Measurements from ENCODE around the gene QPRT.
"Not testable (repeated sequence)": the region's sequence is repeated elsewhere in the genome, so short reads cannot be mapped to it uniquely, and the experiment has no call there.

The QPRT gene

DNA sequence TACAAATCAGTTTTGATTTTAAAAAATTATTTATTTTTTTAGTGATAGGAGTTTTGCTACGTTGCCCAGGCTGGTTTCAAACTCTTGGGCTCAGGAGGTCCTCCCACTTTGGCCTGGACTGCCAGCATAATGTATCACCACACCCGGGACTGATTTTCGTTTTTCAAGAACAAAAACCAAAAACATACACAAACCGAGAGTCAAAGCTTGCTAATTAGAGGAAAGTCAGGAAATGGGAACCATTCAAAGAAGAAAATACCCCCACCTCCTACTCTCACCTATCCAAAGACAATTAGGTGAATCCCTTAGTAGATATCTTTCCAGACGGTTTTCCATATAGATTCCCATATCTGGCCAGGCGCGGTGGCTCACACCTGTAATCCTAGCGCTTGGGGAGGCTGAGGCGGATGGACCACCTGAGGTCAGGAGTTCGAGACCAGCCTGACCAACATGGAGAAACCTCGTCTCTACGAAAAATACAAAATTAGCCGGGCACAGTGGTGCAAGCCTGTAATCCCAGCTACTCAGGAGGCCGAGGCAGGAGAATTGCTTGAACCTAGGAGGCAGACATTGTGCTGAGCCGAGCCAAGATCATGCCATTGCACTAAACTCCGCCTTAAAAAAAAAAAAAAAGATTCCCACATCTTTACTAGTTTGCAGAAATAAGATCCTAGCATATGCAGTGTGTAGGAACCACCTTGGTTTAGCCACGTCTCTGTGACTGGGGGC, 16.8 kb upstream of the QPRT start:
- H3K9me3 ChIP-seq (ENCODE audit: control insufficient read depth in 2 of 2, low read length in 2 of 2) = no peaks in the 10 kb centered on the region
- peak overlapping the region in 1 of 2 donors; percentile 52 for H3K4me3 ChIP-seq (ENCODE audit: low read length in 2 of 2)
- peak overlapping the region in 1 of 2 donors; percentile 14 for H3K9ac ChIP-seq (ENCODE audit: low read depth in 1 of 2, low read length in 2 of 2)
- peak overlapping the region in 1 of 2 donors; percentile 48 for H3K27ac ChIP-seq (ENCODE audit: low read depth in 2 of 2, low read length in 2 of 2)
- H3K27me3 ChIP-seq (ENCODE audit: control insufficient read depth in 2 of 2, insufficient read depth in 2 of 2, low read length in 2 of 2) = no peaks in the 10 kb centered on the region
- no peaks in the 10 kb centered on the region for H3K36me3 ChIP-seq (ENCODE audit: control insufficient read depth in 2 of 2, insufficient read depth in 2 of 2, low read length in 2 of 2)
- H3K4me1 ChIP-seq (ENCODE audit: control insufficient read depth in 2 of 2, insufficient read depth in 2 of 2, low read length in 2 of 2) = peaks cover 3 to 8% of the 10 kb centered on the region in 2 donors

DNA sequence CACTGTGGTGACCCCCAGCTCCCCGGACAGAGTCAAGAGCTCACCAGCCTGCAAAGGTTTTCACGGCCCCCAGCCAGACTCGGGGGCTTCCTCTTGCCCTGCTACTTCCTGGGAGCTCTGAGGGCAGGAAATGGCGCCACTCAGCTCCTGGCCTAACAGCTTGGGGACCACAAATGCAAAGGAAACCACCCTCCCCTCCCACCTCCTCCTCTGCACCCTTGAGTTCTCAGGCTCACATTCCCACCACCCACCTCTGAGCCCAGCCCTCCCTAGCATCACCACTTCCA, 16.3 kb upstream of the QPRT start:
- H3K9me3 ChIP-seq (ENCODE audit: control insufficient read depth in 2 of 2, low read length in 2 of 2) = no peaks in the 10 kb centered on the region
- H3K27me3 ChIP-seq (ENCODE audit: control insufficient read depth in 2 of 2, insufficient read depth in 2 of 2, low read length in 2 of 2) = no peaks in the 10 kb centered on the region
- H3K9ac ChIP-seq (ENCODE audit: low read depth in 1 of 2, low read length in 2 of 2) = peak overlapping the region in 1 of 2 donors; percentile 14
- peak overlapping the region in 1 of 2 donors; percentile 48 for H3K27ac ChIP-seq (ENCODE audit: low read depth in 2 of 2, low read length in 2 of 2)
- no peaks in the 10 kb centered on the region for H3K36me3 ChIP-seq (ENCODE audit: control insufficient read depth in 2 of 2, insufficient read depth in 2 of 2, low read length in 2 of 2)
- peaks cover 3 to 8% of the 10 kb centered on the region in 2 donors for H3K4me1 ChIP-seq (ENCODE audit: control insufficient read depth in 2 of 2, insufficient read depth in 2 of 2, low read length in 2 of 2)
- H3K4me3 ChIP-seq (ENCODE audit: low read length in 2 of 2) = peak overlapping the region in 1 of 2 donors; percentile 52

GRCh38 chr16:29663016-29663806, 15.8 kb upstream of the QPRT start, which contains the start of gene SPN:
Gene SPN (plus strand): TSS chr16:29663247. CDS start chr16:29663729, 482 bp downstream.
- H3K27me3 ChIP-seq (ENCODE audit: control insufficient read depth in 2 of 2, insufficient read depth in 2 of 2, low read length in 2 of 2) = no peaks in the 10 kb centered on the region
- peak within 1 kb of the TSS; percentile 37 to 74 for H3K4me3 ChIP-seq (ENCODE audit: low read length in 2 of 2)
- no peaks in the 10 kb centered on the region for H3K36me3 ChIP-seq (ENCODE audit: control insufficient read depth in 2 of 2, insufficient read depth in 2 of 2, low read length in 2 of 2)
- peak within 1 kb of the TSS; percentile 7 to 72 for H3K27ac ChIP-seq (ENCODE audit: low read depth in 2 of 2, low read length in 2 of 2)
- peaks cover 3 to 8% of the 10 kb centered on the region in 2 donors for H3K4me1 ChIP-seq (ENCODE audit: control insufficient read depth in 2 of 2, insufficient read depth in 2 of 2, low read length in 2 of 2)
- no peaks in the 10 kb centered on the region for H3K9me3 ChIP-seq (ENCODE audit: control insufficient read depth in 2 of 2, low read length in 2 of 2)
- H3K9ac ChIP-seq (ENCODE audit: low read depth in 1 of 2, low read length in 2 of 2) = peak within 1 kb of the TSS; percentile 20 to 43

- H3K9me3 ChIP-seq (ENCODE audit: control insufficient read depth in 2 of 2, low read length in 2 of 2) = no peaks in the 10 kb centered on the region
- peak overlapping the region in 1 of 2 donors; percentile 20 for H3K9ac ChIP-seq (ENCODE audit: low read depth in 1 of 2, low read length in 2 of 2)
- peaks cover 3 to 8% of the 10 kb centered on the region in 2 donors for H3K4me1 ChIP-seq (ENCODE audit: control insufficient read depth in 2 of 2, insufficient read depth in 2 of 2, low read length in 2 of 2)
- no peaks in the 10 kb centered on the region for H3K36me3 ChIP-seq (ENCODE audit: control insufficient read depth in 2 of 2, insufficient read depth in 2 of 2, low read length in 2 of 2)
- H3K27ac ChIP-seq (ENCODE audit: low read depth in 2 of 2, low read length in 2 of 2) = peak overlapping the region in 1 of 2 donors; percentile 72
- H3K27me3 ChIP-seq (ENCODE audit: control insufficient read depth in 2 of 2, insufficient read depth in 2 of 2, low read length in 2 of 2) = no peaks in the 10 kb centered on the region
- peak overlapping the region; percentile 2 to 74 for H3K4me3 ChIP-seq (ENCODE audit: low read length in 2 of 2)
Measured at GRCh38 chr16:29663807-29664090, 15.2 kb upstream of the QPRT start.

GRCh38 chr16:29664091-29664921, 14.7 kb upstream of the QPRT start:
- no peaks in the 10 kb centered on the region for H3K9me3 ChIP-seq (ENCODE audit: control insufficient read depth in 2 of 2, low read length in 2 of 2)
- H3K27me3 ChIP-seq (ENCODE audit: control insufficient read depth in 2 of 2, insufficient read depth in 2 of 2, low read length in 2 of 2) = no peaks in the 10 kb centered on the region
- H3K4me1 ChIP-seq (ENCODE audit: control insufficient read depth in 2 of 2, insufficient read depth in 2 of 2, low read length in 2 of 2) = peaks cover 3 to 8% of the 10 kb centered on the region in 2 donors
- peak overlapping the region; percentile 11 to 72 for H3K27ac ChIP-seq (ENCODE audit: low read depth in 2 of 2, low read length in 2 of 2)
- peak overlapping the region; percentile 2 to 74 for H3K4me3 ChIP-seq (ENCODE audit: low read length in 2 of 2)
- peak overlapping the region; percentile 20 to 29 for H3K9ac ChIP-seq (ENCODE audit: low read depth in 1 of 2, low read length in 2 of 2)
- H3K36me3 ChIP-seq (ENCODE audit: control insufficient read depth in 2 of 2, insufficient read depth in 2 of 2, low read length in 2 of 2) = no peaks in the 10 kb centered on the region

- Histone ChIP-seq H3K4me3 (ENCODE audit: low read length in 2 of 2) (peak overlapping the region in 1 of 2 donors; percentile 74), H3K9me3 (ENCODE audit: control insufficient read depth in 2 of 2, low read length in 2 of 2) (no peaks in the 10 kb centered on the region), H3K9ac (ENCODE audit: low read depth in 1 of 2, low read length in 2 of 2) (no peak overlapping the region), H3K36me3 (ENCODE audit: control insufficient read depth in 2 of 2, insufficient read depth in 2 of 2, low read length in 2 of 2) (no peaks in the 10 kb centered on the region), H3K27ac (ENCODE audit: low read depth in 2 of 2, low read length in 2 of 2) (no peak overlapping the region), H3K4me1 (ENCODE audit: control insufficient read depth in 2 of 2, insufficient read depth in 2 of 2, low read length in 2 of 2) (peaks cover 3 to 8% of the 10 kb centered on the region in 2 donors), H3K27me3 (ENCODE audit: control insufficient read depth in 2 of 2, insufficient read depth in 2 of 2, low read length in 2 of 2) (no peaks in the 10 kb centered on the region)
Measured at GRCh38 chr16:29665294-29666077, 13.5 kb upstream of the QPRT start.

DNA sequence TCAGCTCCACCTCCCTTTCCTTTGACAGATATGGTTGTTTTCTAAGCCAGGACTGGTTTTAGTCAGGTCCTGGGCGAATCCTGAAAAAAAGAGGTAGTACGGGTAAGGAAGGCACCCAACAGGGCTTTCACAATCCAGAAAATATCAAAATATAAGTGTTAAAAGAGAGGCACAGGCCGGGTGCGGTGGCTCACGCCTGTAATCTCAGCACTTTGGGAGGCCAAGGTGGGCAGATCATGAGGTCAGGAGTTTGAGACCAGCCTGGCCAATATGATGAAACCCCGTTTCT, 11.7 kb upstream of the QPRT start:
- not testable (repeated sequence) for H3K27me3 ChIP-seq (ENCODE audit: control insufficient read depth in 2 of 2, insufficient read depth in 2 of 2, low read length in 2 of 2); H3K9ac ChIP-seq (ENCODE audit: low read depth in 1 of 2, low read length in 2 of 2); H3K27ac ChIP-seq (ENCODE audit: low read depth in 2 of 2, low read length in 2 of 2); H3K36me3 ChIP-seq (ENCODE audit: control insufficient read depth in 2 of 2, insufficient read depth in 2 of 2, low read length in 2 of 2); H3K4me1 ChIP-seq (ENCODE audit: control insufficient read depth in 2 of 2, insufficient read depth in 2 of 2, low read length in 2 of 2); H3K4me3 ChIP-seq (ENCODE audit: low read length in 2 of 2); H3K9me3 ChIP-seq (ENCODE audit: control insufficient read depth in 2 of 2, low read length in 2 of 2)

GRCh38 chr16:29667755-29668154, 11.2 kb upstream of the QPRT start:
- no peaks in the 10 kb centered on the region for H3K27me3 ChIP-seq (ENCODE audit: control insufficient read depth in 2 of 2, insufficient read depth in 2 of 2, low read length in 2 of 2)
- peaks cover 3 to 8% of the 10 kb centered on the region in 2 donors for H3K4me1 ChIP-seq (ENCODE audit: control insufficient read depth in 2 of 2, insufficient read depth in 2 of 2, low read length in 2 of 2)
- H3K9me3 ChIP-seq (ENCODE audit: control insufficient read depth in 2 of 2, low read length in 2 of 2) = no peaks in the 10 kb centered on the region
- H3K9ac ChIP-seq (ENCODE audit: low read depth in 1 of 2, low read length in 2 of 2) = no peak overlapping the region
- no peaks in the 10 kb centered on the region for H3K36me3 ChIP-seq (ENCODE audit: control insufficient read depth in 2 of 2, insufficient read depth in 2 of 2, low read length in 2 of 2)
- H3K4me3 ChIP-seq (ENCODE audit: low read length in 2 of 2) = no peak overlapping the region
- H3K27ac ChIP-seq (ENCODE audit: low read depth in 2 of 2, low read length in 2 of 2) = no peak overlapping the region

DNA sequence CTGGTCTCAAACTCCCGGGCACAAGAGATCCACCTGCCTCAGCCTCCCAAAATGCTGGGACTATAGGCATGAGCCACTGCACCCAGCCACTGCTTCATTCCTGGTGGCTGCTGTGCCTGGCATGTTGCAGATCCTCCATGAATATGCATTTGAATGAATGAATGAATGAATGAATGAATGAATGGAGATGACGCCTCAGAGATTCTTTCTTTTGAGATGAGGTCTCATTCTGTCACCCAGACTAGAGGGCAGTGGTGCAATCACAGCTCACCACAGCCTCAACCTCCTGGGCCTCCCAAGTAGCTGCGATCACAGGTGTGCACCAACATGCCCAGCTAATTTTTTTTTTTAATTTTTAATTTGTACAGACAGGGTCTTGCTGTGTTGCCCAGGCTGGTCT, 10.7 kb upstream of the QPRT start:
- no peak overlapping the region for H3K27ac ChIP-seq (ENCODE audit: low read depth in 2 of 2, low read length in 2 of 2)
- no peak overlapping the region for H3K4me3 ChIP-seq (ENCODE audit: low read length in 2 of 2)
- H3K9ac ChIP-seq (ENCODE audit: low read depth in 1 of 2, low read length in 2 of 2) = no peak overlapping the region
- no peaks in the 10 kb centered on the region for H3K27me3 ChIP-seq (ENCODE audit: control insufficient read depth in 2 of 2, insufficient read depth in 2 of 2, low read length in 2 of 2)
- no peaks in the 10 kb centered on the region for H3K9me3 ChIP-seq (ENCODE audit: control insufficient read depth in 2 of 2, low read length in 2 of 2)
- H3K36me3 ChIP-seq (ENCODE audit: control insufficient read depth in 2 of 2, insufficient read depth in 2 of 2, low read length in 2 of 2) = no peaks in the 10 kb centered on the region
- H3K4me1 ChIP-seq (ENCODE audit: control insufficient read depth in 2 of 2, insufficient read depth in 2 of 2, low read length in 2 of 2) = peaks cover 3 to 8% of the 10 kb centered on the region in 2 donors
